ENCODE results near the gene TWF2.

TWF2 gene

GRCh38 chr3:52270252-52270754 lies 31.3 kb upstream of the TWF2 start:
- in situ Hi-C loops (cut with MboI; ENCODE audit: low sequenced_read_pairs, unreplicated experiment), result no loop called here
- no peak for DNase-seq (ENCODE audit: low spot score)
- TF ChIP-seq, protein P1, sequence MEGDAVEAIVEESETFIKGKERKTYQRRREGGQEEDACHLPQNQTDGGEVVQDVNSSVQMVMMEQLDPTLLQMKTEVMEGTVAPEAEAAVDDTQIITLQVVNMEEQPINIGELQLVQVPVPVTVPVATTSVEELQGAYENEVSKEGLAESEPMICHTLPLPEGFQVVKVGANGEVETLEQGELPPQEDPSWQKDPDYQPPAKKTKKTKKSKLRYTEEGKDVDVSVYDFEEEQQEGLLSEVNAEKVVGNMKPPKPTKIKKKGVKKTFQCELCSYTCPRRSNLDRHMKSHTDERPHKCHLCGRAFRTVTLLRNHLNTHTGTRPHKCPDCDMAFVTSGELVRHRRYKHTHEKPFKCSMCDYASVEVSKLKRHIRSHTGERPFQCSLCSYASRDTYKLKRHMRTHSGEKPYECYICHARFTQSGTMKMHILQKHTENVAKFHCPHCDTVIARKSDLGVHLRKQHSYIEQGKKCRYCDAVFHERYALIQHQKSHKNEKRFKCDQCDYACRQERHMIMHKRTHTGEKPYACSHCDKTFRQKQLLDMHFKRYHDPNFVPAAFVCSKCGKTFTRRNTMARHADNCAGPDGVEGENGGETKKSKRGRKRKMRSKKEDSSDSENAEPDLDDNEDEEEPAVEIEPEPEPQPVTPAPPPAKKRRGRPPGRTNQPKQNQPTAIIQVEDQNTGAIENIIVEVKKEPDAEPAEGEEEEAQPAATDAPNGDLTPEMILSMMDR (IDR thresholded peaks at IDR 0.05; ENCODE audit: borderline replicate concordance, control extremely low read depth, extremely low read depth, insufficient read depth, missing control alignments), result no peak

DNA sequence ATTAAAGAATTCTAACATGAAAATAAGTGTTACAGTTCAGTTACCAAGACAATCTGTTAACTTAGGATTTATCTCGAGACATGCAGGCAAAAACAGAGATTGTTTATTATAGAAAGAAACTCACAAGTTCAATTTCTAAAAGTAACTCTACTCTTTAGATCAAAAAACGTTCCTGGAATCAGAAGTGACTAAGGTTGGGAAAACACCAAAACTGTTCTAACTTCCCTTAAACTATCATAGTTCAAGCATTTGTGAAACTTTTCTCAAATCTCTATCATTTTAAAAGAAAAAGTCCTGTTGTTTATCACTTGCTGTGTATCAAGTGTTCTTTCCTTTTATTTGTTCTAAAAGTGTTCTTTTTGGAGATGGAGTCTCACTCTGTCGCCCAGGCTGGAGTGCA lies 30.8 kb upstream of the TWF2 start:
- in situ Hi-C loops (cut with MboI; ENCODE audit: low sequenced_read_pairs, unreplicated experiment), result no loop called here
- TF ChIP-seq, protein P1 (IDR thresholded peaks at IDR 0.05; ENCODE audit: borderline replicate concordance, control extremely low read depth, extremely low read depth, insufficient read depth, missing control alignments), result no peak

DNA sequence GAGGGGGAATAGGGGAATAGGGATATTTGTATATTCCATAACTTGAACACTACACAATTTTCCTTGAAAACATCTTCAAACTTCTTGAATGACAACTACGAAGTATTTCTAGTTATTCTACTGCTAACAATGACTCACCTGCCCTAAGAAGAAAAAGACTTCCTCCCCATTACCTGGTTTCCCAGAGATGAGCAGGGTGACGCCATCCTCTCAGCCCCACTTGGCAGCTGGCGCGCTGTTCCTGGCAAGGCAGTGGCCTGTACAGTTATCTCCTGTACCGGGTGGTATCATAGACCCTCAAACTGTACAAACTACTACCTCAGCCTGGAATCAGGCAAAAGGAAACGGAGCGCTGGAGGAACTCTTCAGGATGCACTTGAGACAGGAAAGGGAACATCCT lies 29.1 kb upstream of the TWF2 start:
- TF ChIP-seq, protein P1 (IDR thresholded peaks at IDR 0.05; ENCODE audit: borderline replicate concordance, control extremely low read depth, extremely low read depth, insufficient read depth, missing control alignments), result no peak
- in situ Hi-C loops (cut with MboI; ENCODE audit: low sequenced_read_pairs, unreplicated experiment), result no loop called here
- no peak for DNase-seq (ENCODE audit: low spot score)

More for the DNA sequence above, 30.8 kb upstream of the TWF2 start:
- DNase-seq (ENCODE audit: low spot score), result no peak

- DNase-seq (ENCODE audit: low spot score), result no peak
- TF ChIP-seq, protein P1 (IDR thresholded peaks at IDR 0.05; ENCODE audit: borderline replicate concordance, control extremely low read depth, extremely low read depth, insufficient read depth, missing control alignments), result no peak
- in situ Hi-C loops (cut with MboI; ENCODE audit: low sequenced_read_pairs, unreplicated experiment), result no loop called here
Measured at GRCh38 chr3:52265387-52265786, 26.4 kb upstream of the TWF2 start.

GRCh38 chr3:52262447-52262846 lies 23.5 kb upstream of the TWF2 start:
- no peak for DNase-seq (ENCODE audit: low spot score)
- in situ Hi-C loops (cut with MboI; ENCODE audit: low sequenced_read_pairs, unreplicated experiment), result no loop called here
- TF ChIP-seq, protein P1 (IDR thresholded peaks at IDR 0.05; ENCODE audit: borderline replicate concordance, control extremely low read depth, extremely low read depth, insufficient read depth, missing control alignments), result no peak

DNA sequence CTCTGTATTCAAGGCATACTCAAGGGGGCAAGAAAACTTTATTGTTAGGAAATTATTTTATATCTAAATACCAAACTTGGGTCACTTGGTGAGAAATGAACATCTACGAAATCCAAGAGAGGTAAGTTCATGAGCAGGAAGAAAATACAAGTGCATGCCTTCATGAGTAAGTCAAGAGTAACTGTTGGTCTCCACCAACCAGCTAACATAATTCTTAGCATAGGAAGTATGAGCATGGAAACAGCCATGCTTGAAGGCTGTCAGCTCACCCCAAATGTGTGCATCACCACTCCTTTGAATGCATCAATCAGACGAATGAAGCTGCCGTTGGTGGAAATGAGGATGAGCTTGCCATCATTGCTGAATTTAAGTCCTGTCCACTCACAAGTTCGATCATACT lies 20.5 kb upstream of the TWF2 start:
- DNase-seq (ENCODE audit: low spot score), result no peak
- TF ChIP-seq, protein P1 (IDR thresholded peaks at IDR 0.05; ENCODE audit: borderline replicate concordance, control extremely low read depth, extremely low read depth, insufficient read depth, missing control alignments), result no peak
- in situ Hi-C loops (cut with MboI; ENCODE audit: low sequenced_read_pairs, unreplicated experiment), result no loop called here

GRCh38 chr3:52259035-52259434 lies 20.1 kb upstream of the TWF2 start:
- in situ Hi-C loops (cut with MboI; ENCODE audit: low sequenced_read_pairs, unreplicated experiment), result no loop called here
- TF ChIP-seq, protein P1 (IDR thresholded peaks at IDR 0.05; ENCODE audit: borderline replicate concordance, control extremely low read depth, extremely low read depth, insufficient read depth, missing control alignments), result no peak
- DNase-seq (ENCODE audit: low spot score), result no peak
